ENCODE data around the gene POLR1E.
"Not testable (repeated sequence)": the region's sequence is repeated elsewhere in the genome, so short reads cannot be mapped to it uniquely, and the experiment has no call there.

POLR1E gene

GRCh38 chr9:37507566-37508134 is 21.9 kb downstream of the POLR1E start:
- DNase-seq: no peak

GRCh38 chr9:37508135-37508833 is 22.5 kb downstream of the POLR1E start:
- DNase-seq: no peak

- no peak for DNase-seq
These were observed 23.1 kb downstream of the POLR1E start for GRCh38 chr9:37508834-37509206.

GRCh38 chr9:37509536-37509935 is 23.8 kb downstream of the POLR1E start:
- DNase-seq: no peak

- DNase-seq: not testable (repeated sequence)
These were observed 24.3 kb downstream of the POLR1E start for GRCh38 chr9:37510053-37510452.

- DNase-seq: no peak
These were observed 25.6 kb downstream of the POLR1E start for GRCh38 chr9:37511016-37512010.

GRCh38 chr9:37512437-37512836 is 26.7 kb downstream of the POLR1E start:
- no peak for DNase-seq

GRCh38 chr9:37514415-37514814 is 28.7 kb downstream of the POLR1E start:
- not testable (repeated sequence) for DNase-seq

- DNase-seq: no peak
These were observed 29.3 kb downstream of the POLR1E start for GRCh38 chr9:37514999-37515398.

GRCh38 chr9:37515620-37516258 is 30.0 kb downstream of the POLR1E start:
- DNase-seq: no peak

- no peak for DNase-seq
These were observed 32.2 kb downstream of the POLR1E start for GRCh38 chr9:37517923-37518322.

GRCh38 chr9:37520641-37521040 is 34.9 kb downstream of the POLR1E start:
- DNase-seq: no peak

- DNase-seq: no peak
These were observed 35.4 kb downstream of the POLR1E start for GRCh38 chr9:37521111-37521510.

GRCh38 chr9:37522971-37523370 is 37.2 kb downstream of the POLR1E start:
- DNase-seq: no peak

- DNase-seq: no peak
These were observed 38.2 kb downstream of the POLR1E start for GRCh38 chr9:37523916-37524315.

- no peak for DNase-seq
These were observed 43.1 kb downstream of the POLR1E start for GRCh38 chr9:37528652-37529471.

GRCh38 chr9:37531699-37532098 is 46.0 kb downstream of the POLR1E start:
- DNase-seq: no peak

GRCh38 chr9:37534412-37534811 is 48.7 kb downstream of the POLR1E start:
- DNase-seq: no peak

- DNase-seq: no peak
These were observed 49.2 kb downstream of the POLR1E start for GRCh38 chr9:37534901-37535300.

GRCh38 chr9:37538099-37538498 is 52.4 kb downstream of the POLR1E start:
- DNase-seq: no peak

GRCh38 chr9:37539634-37540033 is 53.9 kb downstream of the POLR1E start:
- DNase-seq: no peak

- peak in 1 of 2 experiments; percentile 0 for DNase-seq
These were observed 54.9 kb downstream of the POLR1E start for GRCh38 chr9:37540634-37541033.
